PC-9 (cell line): Measurements from ENCODE around the gene L3MBTL3.

Experiments used
- EZH2 ChIP-seq: fragments of 200-600 bp; sonication (generic); IDR thresholded peaks from 2 replicates; pipeline ENCODE4 v1.8.0; 2017; ENCODE audit warnings: antibody characterized with exemption, low read depth
- TF ChIP-seq, protein P1 (sequence below): fragments of 200-600 bp; sonication (generic); conservative IDR thresholded peaks from 2 replicates; pipeline ENCODE4 v1.6.1; 2017; ENCODE audit warnings: mixed run types, antibody characterized with exemption, mild to moderate bottlenecking, moderate library complexity

DNA sequence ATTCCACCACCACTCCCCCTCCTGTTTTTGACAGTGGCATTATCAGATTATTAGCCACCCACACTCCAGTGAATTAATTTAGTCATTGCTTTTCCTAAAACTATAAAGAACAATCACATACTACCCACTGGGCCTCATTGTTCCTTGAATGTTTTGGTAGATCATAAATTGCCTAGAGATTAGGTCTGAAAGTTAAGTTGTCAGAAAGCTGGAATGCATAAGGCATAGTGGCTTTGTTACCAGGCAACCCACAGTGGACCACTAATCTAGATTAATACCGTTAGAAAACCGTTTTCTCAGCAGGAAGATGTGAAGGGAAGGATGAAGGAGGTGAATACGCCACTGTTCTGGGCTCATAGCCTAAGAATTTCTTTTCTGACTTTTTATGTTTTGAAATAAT lies 128.7 kb downstream of the L3MBTL3 start:
- TF ChIP-seq, protein P1, sequence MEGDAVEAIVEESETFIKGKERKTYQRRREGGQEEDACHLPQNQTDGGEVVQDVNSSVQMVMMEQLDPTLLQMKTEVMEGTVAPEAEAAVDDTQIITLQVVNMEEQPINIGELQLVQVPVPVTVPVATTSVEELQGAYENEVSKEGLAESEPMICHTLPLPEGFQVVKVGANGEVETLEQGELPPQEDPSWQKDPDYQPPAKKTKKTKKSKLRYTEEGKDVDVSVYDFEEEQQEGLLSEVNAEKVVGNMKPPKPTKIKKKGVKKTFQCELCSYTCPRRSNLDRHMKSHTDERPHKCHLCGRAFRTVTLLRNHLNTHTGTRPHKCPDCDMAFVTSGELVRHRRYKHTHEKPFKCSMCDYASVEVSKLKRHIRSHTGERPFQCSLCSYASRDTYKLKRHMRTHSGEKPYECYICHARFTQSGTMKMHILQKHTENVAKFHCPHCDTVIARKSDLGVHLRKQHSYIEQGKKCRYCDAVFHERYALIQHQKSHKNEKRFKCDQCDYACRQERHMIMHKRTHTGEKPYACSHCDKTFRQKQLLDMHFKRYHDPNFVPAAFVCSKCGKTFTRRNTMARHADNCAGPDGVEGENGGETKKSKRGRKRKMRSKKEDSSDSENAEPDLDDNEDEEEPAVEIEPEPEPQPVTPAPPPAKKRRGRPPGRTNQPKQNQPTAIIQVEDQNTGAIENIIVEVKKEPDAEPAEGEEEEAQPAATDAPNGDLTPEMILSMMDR, result no peak
- TF ChIP-seq EZH2, result no peak
